ENCODE results near the gene ZNF665.
A peak's percentile ranks its signal among the peaks of the same experiment; 100 is the strongest.
"Not testable (repeated sequence)": the region's sequence is repeated elsewhere in the genome, so short reads cannot be mapped to it uniquely, and the experiment has no call there.

The ZNF665 gene

DNA sequence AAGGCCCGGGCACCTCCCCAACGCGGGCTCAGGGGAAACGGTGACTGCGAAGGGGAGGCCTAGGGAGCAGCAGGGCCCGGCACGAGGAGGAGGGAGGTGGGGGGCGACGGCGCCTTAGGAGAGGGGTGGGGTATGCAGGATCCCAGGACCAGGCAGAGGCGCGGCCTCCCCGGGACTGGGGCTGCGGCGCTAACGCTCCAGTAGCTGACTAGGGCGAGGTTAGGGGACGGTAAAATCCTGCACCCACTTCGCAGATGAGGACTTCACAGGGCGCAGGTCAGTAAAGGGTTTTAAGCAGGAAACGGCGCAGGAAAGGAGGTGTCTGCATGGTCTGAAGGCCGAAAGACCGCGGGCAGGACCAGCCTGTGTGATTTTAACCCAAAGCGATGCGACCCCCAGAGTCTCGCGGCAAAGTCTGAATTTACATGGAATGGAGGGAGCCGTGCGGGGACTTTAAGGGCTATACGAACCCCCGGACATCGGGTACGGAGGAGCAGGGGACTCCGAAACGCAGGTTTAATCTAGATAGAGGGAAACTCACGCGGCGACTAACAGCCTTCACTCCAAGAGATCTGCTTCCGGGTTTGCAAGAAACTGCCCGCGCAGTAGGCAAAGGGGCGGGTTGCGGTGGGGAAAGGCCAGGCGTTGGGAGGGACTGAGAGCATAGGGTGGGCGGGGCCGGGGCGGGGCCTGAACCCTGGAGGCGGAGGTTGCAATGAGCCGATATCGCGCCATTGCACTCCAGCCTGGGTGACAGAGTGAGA, at the start of gene ZNF665:
ZNF665 (minus strand) TSS at position 588 of the 764 bp plus-strand sequence. CDS start 10,460 bp downstream, outside the sequence.
- H3K4me3 ChIP-seq (ENCODE audit: low read length) = peak within 1 kb of the TSS; percentile 84
- DNase-seq (ENCODE audit: low read depth) = peak; percentile 48
- TF ChIP-seq, protein P1, sequence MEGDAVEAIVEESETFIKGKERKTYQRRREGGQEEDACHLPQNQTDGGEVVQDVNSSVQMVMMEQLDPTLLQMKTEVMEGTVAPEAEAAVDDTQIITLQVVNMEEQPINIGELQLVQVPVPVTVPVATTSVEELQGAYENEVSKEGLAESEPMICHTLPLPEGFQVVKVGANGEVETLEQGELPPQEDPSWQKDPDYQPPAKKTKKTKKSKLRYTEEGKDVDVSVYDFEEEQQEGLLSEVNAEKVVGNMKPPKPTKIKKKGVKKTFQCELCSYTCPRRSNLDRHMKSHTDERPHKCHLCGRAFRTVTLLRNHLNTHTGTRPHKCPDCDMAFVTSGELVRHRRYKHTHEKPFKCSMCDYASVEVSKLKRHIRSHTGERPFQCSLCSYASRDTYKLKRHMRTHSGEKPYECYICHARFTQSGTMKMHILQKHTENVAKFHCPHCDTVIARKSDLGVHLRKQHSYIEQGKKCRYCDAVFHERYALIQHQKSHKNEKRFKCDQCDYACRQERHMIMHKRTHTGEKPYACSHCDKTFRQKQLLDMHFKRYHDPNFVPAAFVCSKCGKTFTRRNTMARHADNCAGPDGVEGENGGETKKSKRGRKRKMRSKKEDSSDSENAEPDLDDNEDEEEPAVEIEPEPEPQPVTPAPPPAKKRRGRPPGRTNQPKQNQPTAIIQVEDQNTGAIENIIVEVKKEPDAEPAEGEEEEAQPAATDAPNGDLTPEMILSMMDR (conservative IDR thresholded peaks at IDR 0.05; ENCODE audit: low read depth, low read length) = no peak

DNA sequence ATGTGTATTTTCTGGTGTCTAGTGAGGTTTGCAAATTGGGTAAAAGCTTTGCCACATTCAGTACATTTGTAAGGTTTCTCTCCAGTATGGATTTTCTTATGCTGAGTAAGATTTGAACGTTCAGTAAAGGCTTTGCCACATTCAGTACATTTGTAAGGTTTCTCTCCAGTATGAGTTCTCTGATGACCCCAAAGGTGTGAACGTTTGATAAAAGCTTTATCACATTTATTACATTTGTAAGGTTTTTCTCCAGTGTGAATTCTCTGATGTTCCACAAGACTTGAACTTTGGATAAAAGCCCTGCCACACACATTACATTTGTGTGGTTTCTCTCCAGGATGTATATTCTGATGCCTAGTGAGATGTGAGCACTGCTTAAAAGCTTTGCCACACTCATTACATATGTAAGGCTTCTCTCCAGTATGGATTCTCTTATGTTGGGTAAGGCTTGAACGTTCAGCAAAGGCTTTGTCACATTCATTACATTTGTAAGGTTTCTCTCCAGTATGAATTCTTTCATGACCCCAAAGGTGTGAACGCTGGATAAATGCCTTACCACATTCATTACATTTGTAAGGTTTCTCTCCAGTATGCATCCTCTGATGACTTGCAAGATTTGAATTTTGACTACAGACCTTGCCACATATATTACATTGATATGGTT, 44.1 kb upstream of the ZNF665 start:
- H3K4me3 ChIP-seq (ENCODE audit: low read length) = no peak overlapping the region
- no peak for DNase-seq (ENCODE audit: low read depth)
- TF ChIP-seq, protein P1 (conservative IDR thresholded peaks at IDR 0.05; ENCODE audit: low read depth, low read length) = no peak

DNA sequence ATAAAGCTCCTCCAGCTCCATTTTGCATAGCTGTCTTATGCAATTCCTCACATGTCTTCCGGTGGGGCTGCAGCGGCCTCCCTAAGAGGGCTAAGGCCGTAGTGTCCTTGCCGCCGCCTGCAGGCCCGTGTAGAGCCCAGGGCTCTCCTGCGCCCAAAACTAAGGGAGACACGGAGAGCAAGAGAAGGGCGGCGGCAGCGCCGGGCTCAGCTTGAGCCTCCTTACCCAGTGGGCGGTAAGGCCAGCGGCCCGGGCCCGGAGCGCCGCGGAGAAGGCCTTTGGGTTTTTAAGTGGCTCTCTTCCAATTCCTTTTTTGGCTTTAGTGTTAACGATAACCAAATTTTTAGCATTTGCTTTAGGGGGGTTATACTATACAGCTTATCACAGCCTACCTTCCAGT, 31.4 kb upstream of the ZNF665 start:
- no peak for DNase-seq (ENCODE audit: low read depth)
- TF ChIP-seq, protein P1 (conservative IDR thresholded peaks at IDR 0.05; ENCODE audit: low read depth, low read length) = no peak
- H3K4me3 ChIP-seq (ENCODE audit: low read length) = no peak overlapping the region

DNA sequence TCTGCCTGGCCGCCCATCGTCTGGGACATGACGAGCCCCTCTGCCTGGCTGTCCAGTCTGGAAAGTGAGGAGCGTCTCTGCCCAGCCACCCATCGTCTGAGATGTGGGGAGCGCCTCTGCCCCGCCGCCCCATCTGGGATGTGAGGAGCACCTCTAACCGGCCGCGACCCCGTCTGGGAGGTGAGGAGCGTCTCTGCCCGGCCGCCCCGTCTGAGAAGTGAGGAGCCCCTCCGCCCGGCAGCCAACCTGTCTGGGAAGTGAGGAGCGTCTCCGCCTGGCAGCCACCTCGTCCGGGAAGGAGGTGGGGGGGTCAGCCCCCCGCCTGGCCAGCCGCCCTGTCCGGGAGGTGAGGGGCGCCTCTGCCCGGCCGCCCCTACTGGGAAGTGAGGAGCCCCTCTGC, 29.6 kb upstream of the ZNF665 start:
- not testable (repeated sequence) for DNase-seq (ENCODE audit: low read depth); H3K4me3 ChIP-seq (ENCODE audit: low read length)

DNA sequence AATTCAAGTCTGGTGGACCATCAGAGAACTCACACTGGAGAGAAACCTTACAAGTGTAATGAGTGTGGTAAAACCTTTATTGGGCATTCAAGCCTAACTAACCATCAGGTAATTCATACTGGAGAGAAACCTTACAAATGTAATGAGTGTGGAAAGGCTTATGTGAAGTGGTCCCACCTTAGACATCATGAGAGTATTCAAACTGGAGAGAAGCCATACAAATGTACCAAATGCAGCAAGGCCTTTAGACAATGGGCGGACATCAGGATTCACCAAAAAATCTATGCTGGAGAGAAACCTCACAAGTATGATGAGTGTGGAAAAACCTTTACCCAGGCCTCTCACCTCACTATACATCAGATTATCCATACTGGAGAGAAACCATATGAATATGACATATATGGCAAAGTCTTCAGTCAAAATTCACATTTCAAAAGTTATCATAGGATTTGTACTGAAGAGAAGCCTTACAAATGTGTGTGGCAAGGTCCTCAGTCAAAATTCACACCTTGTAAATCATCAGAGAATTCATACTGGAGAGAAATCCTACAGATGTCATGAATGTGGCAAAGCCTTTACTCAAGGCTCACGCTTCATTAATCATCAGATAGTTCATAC, 19.7 kb upstream of the ZNF665 start:
- no peak for DNase-seq (ENCODE audit: low read depth)
- TF ChIP-seq, protein P1 (conservative IDR thresholded peaks at IDR 0.05; ENCODE audit: low read depth, low read length) = no peak

DNA sequence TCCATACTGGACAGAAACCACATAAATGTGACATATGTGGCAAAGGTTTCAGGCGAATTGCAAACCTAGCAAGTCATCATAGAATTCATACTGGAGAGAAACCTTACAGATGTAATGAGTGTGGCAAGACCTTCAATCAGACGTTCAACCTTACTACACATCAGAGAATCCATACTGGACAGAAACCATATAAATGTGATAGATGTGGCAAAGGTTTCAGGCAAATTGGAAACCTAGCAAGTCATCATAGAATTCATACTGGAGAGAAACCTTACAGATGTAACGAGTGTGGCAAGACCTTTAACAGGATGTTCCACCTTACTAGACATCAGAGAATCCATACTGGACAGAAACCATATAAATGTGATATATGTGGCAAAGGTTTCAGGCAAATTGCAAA, 18.4 kb upstream of the ZNF665 start:
- H3K4me3 ChIP-seq (ENCODE audit: low read length); DNase-seq (ENCODE audit: low read depth): not testable (repeated sequence)

More for the DNA sequence above, 19.7 kb upstream of the ZNF665 start:
- H3K4me3 ChIP-seq (ENCODE audit: low read length) = no peak overlapping the region

DNA sequence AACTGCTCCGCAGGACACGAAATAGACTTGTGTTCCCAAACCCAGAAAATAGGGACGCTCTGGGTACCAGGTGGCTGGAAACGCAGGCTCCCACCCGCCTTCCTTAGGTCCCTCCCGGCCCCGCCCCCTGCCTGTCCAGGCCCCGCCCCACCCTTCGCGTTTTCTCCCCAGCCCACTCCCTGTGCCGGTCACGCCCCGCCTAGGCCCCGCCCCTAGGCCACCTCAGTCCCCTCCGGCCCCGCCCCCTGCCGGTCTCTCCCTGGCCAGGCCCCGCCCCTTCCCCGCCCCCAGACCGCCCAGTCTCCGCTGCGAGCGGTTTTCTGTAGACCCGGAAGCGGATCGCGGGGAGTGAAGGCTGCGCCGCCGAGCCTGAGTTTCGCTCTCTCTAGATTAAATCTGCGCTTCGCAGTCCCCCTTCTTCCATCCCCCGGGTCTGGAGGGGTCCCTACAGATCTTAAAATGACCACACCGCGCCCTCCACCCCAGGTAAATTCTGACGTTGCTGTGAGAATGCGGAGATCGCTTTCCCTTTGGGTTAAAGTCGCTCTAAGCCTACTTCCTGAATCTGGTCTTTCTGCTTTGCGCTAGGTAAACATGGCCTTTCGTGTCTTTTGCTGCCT, 3.7 kb upstream of the ZNF665 start:
- TF ChIP-seq, protein P1 (conservative IDR thresholded peaks at IDR 0.05; ENCODE audit: low read depth, low read length) = no peak

More for the DNA sequence above, 3.7 kb upstream of the ZNF665 start:
- DNase-seq (ENCODE audit: low read depth) = peak; percentile 55
- peak overlapping the region; percentile 90 for H3K4me3 ChIP-seq (ENCODE audit: low read length)

All from retinal pigment epithelial cell (primary cell).